Activated naive CD4-positive, alpha-beta T cell (primary cell): ENCODE measurements around the gene GTF2F2.

Experiments
- DNase-seq, 4 experiments: peaks; one replicate each; lab custom pipeline; 2025; lab: John Stamatoyannopoulos, UW

The GTF2F2 gene

GRCh38 chr13:45303026-45303425 is 182.7 kb downstream of the GTF2F2 start:
- DNase-seq: no peak

GRCh38 chr13:45303866-45304265 is 183.6 kb downstream of the GTF2F2 start:
- DNase-seq: no peak

DNA sequence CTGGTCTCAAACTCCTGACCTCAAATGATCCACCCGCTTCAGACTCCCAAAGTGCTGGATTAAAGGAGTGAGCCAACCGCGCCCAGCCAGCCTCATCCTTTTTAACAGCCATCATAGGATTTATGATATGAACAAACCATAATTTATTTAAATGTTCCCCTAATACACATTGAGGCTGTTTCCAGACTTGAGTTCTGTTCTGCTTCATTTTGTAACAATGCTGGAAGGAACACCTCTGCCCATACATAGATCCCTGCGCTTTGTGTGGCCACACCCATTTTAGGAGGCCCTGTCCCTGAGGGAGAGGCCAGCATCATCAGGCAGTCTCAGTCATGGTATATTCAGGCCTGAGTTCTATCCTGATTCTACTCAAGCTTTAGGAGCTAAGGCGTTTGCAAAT is 184.8 kb downstream of the GTF2F2 start:
- no peak for DNase-seq

GRCh38 chr13:45306966-45307365 is 186.7 kb downstream of the GTF2F2 start:
- no peak for DNase-seq

DNA sequence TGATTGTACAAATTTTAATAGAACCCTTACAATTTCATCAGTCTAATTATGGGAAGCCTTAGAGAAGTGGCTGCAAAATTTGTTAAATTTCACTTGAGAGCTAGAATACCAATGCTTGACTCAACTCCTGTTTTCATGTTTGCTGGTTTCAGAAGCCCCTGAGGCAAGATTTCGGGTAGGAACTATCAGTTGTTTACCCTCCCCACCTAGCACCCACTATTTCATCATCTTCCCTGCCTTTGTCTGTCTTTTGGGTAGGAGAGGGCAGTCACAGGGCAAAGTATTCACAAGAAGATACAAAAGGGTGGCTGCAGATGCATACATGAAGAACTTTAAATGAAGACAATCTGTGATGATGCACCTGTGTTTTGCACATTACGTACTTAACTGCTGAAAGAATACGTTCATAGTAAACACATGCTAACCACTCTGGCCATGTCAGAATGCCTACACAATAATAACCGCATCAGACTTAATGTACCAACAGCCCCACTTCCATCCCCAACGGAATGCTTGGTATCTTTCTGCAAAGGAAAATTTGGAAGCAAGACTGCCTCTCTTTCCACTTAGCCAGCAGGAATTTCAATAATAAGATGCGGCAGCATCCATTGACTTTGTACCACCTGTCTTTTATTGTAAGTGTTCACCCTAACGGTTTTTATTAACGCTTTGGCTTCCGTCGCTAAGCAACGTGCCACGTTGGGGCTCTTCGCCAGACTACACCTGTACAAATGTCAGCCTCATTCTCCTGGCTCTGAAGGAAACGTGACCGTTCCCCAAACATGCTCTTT is 190.2 kb downstream of the GTF2F2 start:
- DNase-seq: no peak

GRCh38 chr13:45314822-45315221 is 194.5 kb downstream of the GTF2F2 start:
- DNase-seq: no peak

DNA sequence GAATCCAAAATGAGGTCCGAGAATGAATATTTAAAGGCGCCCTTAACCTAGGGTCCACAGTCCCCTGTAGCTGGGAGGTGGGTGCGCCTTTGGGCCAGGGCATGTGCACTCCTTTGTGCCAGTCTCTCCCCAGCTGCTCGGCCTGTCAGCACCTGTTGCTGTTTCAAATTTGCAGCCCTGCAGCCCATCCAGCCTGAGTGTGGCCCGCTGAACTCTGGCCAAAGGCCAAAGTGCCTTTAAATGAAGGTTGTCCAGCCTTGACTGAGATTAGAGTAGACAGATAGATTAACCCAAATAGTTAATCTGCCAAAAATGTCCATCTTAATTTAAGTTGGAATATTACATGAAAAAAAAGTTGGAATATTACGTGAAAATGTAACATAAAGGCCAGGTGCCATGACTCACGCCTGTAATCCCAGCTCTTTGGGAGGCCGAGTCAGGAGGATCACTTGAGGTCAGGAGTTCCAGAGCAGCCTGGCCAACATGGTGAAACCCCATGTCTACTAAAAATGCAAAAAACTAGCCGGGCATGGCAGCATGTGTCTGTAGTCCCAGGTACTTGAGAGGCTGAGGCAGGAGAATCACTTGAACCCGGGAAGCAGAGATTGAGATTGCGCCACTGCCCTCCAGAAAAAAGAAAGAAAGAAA is 195.3 kb downstream of the GTF2F2 start:
- no peak for DNase-seq

DNA sequence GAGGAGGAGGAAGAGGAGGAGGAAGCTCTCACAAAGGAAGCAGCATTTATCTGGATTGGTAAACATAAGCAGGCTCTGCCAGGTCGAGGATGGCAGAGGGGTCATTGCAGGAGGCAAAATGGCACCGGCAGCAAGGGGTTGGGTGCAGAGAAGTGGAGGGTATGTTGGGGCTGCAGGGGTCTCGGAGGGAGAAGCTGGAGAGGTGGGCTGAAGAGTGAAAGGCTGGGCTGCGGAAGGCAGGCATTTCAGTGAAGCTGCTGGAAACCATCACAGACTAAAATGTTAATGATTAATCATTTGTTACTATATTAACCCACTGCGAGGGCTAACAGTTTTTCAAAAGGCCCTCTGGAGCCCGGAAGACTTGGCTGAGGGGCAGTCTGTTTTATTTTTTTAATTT is 196.0 kb downstream of the GTF2F2 start:
- DNase-seq: no peak

DNA sequence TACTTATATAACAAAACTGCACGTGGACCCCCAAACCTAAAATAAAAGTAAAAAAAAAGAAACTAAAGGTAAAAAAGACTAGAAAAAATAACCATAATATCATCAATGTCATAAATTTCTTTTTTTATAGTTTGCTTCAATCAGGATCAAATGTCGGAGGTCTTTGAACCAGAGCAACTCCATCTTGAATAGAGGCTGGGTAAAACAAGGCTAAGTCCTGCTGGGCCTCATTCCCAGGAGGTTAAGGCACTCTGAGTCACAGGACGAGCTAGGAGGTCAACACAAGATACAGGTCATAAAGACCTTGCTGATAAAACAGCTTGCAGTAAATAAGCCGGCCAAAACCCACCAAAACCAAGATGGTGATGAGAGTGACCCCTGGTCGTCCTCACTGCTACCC is 196.7 kb downstream of the GTF2F2 start:
- no peak for DNase-seq

GRCh38 chr13:45320876-45321629 is 200.7 kb downstream of the GTF2F2 start:
- no peak for DNase-seq

GRCh38 chr13:45325806-45326205 is 205.5 kb downstream of the GTF2F2 start:
- no peak for DNase-seq

DNA sequence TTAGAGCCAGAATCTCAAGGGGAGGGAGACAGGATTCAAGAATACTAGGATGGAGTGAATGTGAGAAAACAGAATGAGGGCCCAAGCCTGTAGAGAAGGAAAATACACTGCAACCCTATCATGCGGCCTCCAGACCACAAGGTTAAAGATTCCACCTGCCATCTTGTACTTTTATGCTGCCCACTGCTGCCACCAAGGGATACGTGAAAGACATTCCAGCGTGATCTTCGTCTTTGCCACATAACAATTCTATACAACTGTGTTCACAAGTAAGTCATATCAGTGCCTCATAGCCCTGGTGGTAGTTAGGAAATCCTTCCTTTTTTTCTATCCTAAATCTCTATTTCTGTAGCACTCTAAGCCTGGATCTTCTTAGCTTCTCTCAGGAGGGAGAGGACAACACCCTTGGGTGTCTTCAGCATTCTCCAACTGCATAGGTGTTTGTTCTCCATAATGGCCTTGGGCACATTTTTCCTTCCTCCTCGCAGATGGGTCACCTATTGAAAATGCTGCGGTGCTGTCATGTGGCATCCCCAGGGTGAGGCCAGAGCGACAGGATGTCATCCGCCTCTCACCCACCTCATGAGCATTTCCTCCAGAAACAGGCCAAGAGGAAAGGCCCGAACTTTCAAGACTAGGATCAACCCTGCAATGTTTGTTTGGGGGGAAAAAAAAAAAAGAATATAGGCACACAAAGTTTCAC is 207.1 kb downstream of the GTF2F2 start:
- DNase-seq: no peak

GRCh38 chr13:45328661-45329111 is 208.4 kb downstream of the GTF2F2 start:
- no peak for DNase-seq

DNA sequence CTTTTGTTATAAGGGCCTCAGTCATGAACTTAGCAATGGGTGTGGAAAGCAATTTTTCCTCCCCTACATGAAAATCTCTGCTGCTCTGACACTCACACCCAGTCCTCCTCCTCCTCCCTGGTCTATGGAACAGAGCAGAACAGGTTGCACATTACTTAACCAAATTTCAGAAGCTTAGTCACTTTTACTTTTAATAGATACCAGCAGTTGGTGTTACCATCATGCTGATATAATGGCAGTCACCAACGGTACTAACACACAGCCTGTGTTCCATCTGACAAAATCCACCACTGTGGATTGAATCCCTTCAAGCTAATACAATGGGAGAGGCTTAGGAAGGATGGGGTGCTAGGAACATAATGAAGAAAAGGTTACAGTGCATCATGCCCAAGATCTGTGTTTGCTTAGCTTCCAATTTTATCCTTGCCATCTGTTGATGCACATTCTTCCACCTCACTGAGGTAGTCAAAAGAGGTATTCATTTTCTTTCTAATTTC is 210.9 kb downstream of the GTF2F2 start:
- no peak for DNase-seq

DNA sequence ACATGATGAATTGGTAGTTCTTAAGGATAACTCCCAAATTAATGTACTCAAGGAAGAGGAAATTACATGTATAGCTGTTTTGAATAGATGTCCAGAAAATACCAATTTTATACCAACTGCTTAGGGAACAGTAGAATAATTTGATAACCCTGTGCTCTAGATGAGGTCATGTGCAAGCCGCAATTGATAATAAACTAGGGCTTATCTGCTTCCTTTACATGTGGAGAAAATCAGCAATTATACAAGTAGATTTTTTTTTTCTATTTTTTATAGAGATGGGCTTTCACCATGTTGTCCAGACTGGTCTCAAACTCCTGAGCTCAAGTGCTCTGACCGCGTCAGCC is 211.4 kb downstream of the GTF2F2 start:
- no peak for DNase-seq

GRCh38 chr13:45332036-45332830 is 211.9 kb downstream of the GTF2F2 start:
- no peak for DNase-seq

DNA sequence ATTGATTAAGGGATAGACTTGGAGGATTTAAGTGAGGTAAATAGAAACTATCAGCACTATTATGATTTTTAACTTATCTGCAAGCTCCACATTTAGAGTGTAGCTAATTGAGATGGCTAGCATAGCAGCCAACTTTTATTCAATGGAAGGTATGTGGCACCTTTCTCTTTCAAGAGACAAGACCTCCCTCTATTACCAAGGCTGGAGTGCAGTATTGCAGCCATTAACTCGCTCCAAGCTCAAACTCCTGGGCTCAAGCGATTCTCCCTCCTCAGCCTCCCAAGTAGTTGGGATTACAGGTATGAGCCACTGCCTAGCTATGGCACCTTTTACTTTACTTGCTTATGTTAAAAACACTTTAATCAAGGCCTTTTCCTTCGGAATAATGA is 212.5 kb downstream of the GTF2F2 start:
- no peak for DNase-seq

DNA sequence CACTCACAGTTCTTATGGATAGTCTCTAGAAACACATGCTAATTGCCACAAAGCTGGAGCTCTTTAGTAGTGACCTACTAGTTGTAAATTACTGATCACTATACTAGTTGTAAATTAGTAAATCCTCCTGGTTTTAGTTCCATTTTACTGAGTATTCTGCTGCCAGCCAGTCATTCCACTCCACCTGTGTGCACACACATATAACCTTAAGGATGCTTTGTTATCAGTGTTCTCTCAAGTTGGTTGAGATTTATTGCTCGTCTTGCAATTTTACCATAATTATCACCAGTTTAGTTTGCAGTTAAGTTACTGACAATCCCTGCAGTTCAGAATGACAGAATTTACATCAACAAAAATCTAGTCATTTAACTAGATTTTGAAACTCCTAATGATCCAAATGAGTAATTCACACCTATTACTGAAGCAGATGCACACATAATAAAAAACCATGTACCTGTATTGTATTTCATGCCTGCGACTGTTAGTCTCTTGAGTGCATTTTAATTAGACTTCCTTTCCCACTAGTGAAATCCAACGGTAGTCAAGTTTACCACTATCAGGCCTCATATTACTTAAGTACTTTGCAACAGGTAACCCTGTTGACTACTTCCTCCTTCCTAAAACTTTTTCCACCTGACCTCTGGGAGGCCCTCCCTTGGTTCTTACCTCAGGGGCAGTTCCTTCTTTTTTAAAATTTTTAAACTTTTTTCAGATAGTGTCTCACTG is 213.1 kb downstream of the GTF2F2 start:
- DNase-seq: no peak
